NCI-H1417 (cell line): ENCODE results near the gene GCLC.

Experiments
- DNase-seq, 3 experiments: peaks; one replicate each; lab custom pipeline; 2025; lab: John Stamatoyannopoulos, UW

Gene GCLC

GRCh38 chr6:53447865-53448264, 97.0 kb downstream of the GCLC start:
- DNase-seq = no peak
